ENCODE measurements around the gene SS18L1.

The SS18L1 gene

GRCh38 chr20:62170536-62170935, 27.0 kb downstream of the SS18L1 start:
- Histone ChIP-seq H3K36me3 (ENCODE audit: control insufficient read depth, insufficient read depth, low read length) (peaks cover 12% of the 10 kb centered on the region), H3K27me3 (replicated peaks; ENCODE audit: control insufficient read depth, insufficient read depth, low read length) (no peaks in the 10 kb centered on the region), H3K4me3 (replicated peaks; ENCODE audit: low read depth, low read length) (no peak overlapping the region)
- no peak for DNase-seq (ENCODE audit: extremely low read depth, insufficient read length)
- no peak for TF ChIP-seq CTCF (IDR thresholded peaks at IDR 0.05; ENCODE audit: insufficient read depth, low read length, poor library complexity, severe bottlenecking)

GRCh38 chr20:62171245-62171644, 27.7 kb downstream of the SS18L1 start:
- DNase-seq (ENCODE audit: extremely low read depth, insufficient read length) = no peak
- H3K36me3 ChIP-seq (ENCODE audit: control insufficient read depth, insufficient read depth, low read length) = peaks cover 6% of the 10 kb centered on the region
- no peak for TF ChIP-seq CTCF (IDR thresholded peaks at IDR 0.05; ENCODE audit: insufficient read depth, low read length, poor library complexity, severe bottlenecking)
- no peak overlapping the region for H3K4me3 ChIP-seq (replicated peaks; ENCODE audit: low read depth, low read length)
- H3K27me3 ChIP-seq (replicated peaks; ENCODE audit: control insufficient read depth, insufficient read depth, low read length) = no peaks in the 10 kb centered on the region

- Histone ChIP-seq H3K27me3 (replicated peaks; ENCODE audit: control insufficient read depth, insufficient read depth, low read length) (no peaks in the 10 kb centered on the region), H3K36me3 (ENCODE audit: control insufficient read depth, insufficient read depth, low read length) (peaks cover 5% of the 10 kb centered on the region), H3K4me3 (replicated peaks; ENCODE audit: low read depth, low read length) (no peak overlapping the region)
- TF ChIP-seq CTCF (IDR thresholded peaks at IDR 0.05; ENCODE audit: insufficient read depth, low read length, poor library complexity, severe bottlenecking) = no peak
- DNase-seq (ENCODE audit: extremely low read depth, insufficient read length) = no peak
These were observed 29.1 kb downstream of the SS18L1 start for GRCh38 chr20:62172666-62173065.

GRCh38 chr20:62174021-62174804, 30.6 kb downstream of the SS18L1 start:
- no peak for TF ChIP-seq CTCF (IDR thresholded peaks at IDR 0.05; ENCODE audit: insufficient read depth, low read length, poor library complexity, severe bottlenecking)
- no peak overlapping the region for H3K4me3 ChIP-seq (replicated peaks; ENCODE audit: low read depth, low read length)
- no peak for DNase-seq (ENCODE audit: extremely low read depth, insufficient read length)
- H3K27me3 ChIP-seq (replicated peaks; ENCODE audit: control insufficient read depth, insufficient read depth, low read length) = no peaks in the 10 kb centered on the region
- peaks cover 3% of the 10 kb centered on the region for H3K36me3 ChIP-seq (ENCODE audit: control insufficient read depth, insufficient read depth, low read length)

- no peak for DNase-seq (ENCODE audit: extremely low read depth, insufficient read length)
- no peaks in the 10 kb centered on the region for H3K27me3 ChIP-seq (replicated peaks; ENCODE audit: control insufficient read depth, insufficient read depth, low read length)
- peaks cover 3% of the 10 kb centered on the region for H3K36me3 ChIP-seq (ENCODE audit: control insufficient read depth, insufficient read depth, low read length)
- no peak for TF ChIP-seq CTCF (IDR thresholded peaks at IDR 0.05; ENCODE audit: insufficient read depth, low read length, poor library complexity, severe bottlenecking)
- no peak overlapping the region for H3K4me3 ChIP-seq (replicated peaks; ENCODE audit: low read depth, low read length)
These were observed 31.5 kb downstream of the SS18L1 start for GRCh38 chr20:62174870-62175624.
